HG03045 (cell line): ENCODE data around the gene TDRD12.
"Not testable (repeated sequence)": the region's sequence is repeated elsewhere in the genome, so short reads cannot be mapped to it uniquely, and the experiment has no call there.

Experiments
- ATAC-seq: cut with Tn5 transposase; IDR thresholded peaks from one replicate; pipeline ENCODE4 v1.9.1; 2021; ENCODE audit warnings: mild to moderate bottlenecking, moderate library complexity; ENCODE audit not compliant: unreplicated experiment

The TDRD12 gene

GRCh38 chr19:32865326-32865725 lies 145.8 kb downstream of the TDRD12 start:
- no peak for ATAC-seq

- ATAC-seq: no peak
Measured at GRCh38 chr19:32866061-32866460, 146.5 kb downstream of the TDRD12 start.

- no peak for ATAC-seq
Measured at GRCh38 chr19:32866564-32867265, 147.1 kb downstream of the TDRD12 start.

- not testable (repeated sequence) for ATAC-seq
Measured at GRCh38 chr19:32867436-32867835, 147.9 kb downstream of the TDRD12 start.

GRCh38 chr19:32868206-32868950 lies 148.8 kb downstream of the TDRD12 start:
- ATAC-seq: no peak

- ATAC-seq: no peak
Measured at GRCh38 chr19:32869369-32869965, 149.9 kb downstream of the TDRD12 start, which contains the start of gene SLC7A9. SLC7A9 (minus strand) TSS chr19:32869767; CDS start chr19:32868534, 1,233 bp downstream.

- ATAC-seq: no peak
Measured at GRCh38 chr19:32869966-32870573, 150.5 kb downstream of the TDRD12 start.

GRCh38 chr19:32870981-32871451 lies 151.4 kb downstream of the TDRD12 start:
- no peak for ATAC-seq

GRCh38 chr19:32872391-32872790 lies 152.8 kb downstream of the TDRD12 start:
- ATAC-seq: no peak

GRCh38 chr19:32873247-32873959 lies 153.8 kb downstream of the TDRD12 start:
- ATAC-seq: no peak

- no peak for ATAC-seq
Measured at GRCh38 chr19:32874605-32875004, 155.0 kb downstream of the TDRD12 start.

- no peak for ATAC-seq
Measured at GRCh38 chr19:32875428-32875827, 155.9 kb downstream of the TDRD12 start.

GRCh38 chr19:32876236-32876918 lies 156.8 kb downstream of the TDRD12 start:
- no peak for ATAC-seq

GRCh38 chr19:32876919-32877285 lies 157.3 kb downstream of the TDRD12 start:
- no peak for ATAC-seq
